Measurements from ENCODE around the gene DOK3.

The DOK3 gene

GRCh38 chr5:177529247-177530203, 19.9 kb upstream of the DOK3 start (continued):
- no peak for TF ChIP-seq CSDC2 (CRISPR knock-in tag; IDR thresholded peaks at IDR 0.05)
- TF ChIP-seq RARB (CRISPR knock-in tag; IDR thresholded peaks at IDR 0.05), result no peak
- no peak for TF ChIP-seq TCF4 (CRISPR knock-in tag; IDR thresholded peaks at IDR 0.05; ENCODE audit: borderline replicate concordance)
- TF ChIP-seq SNAI2 (CRISPR knock-in tag; IDR thresholded peaks at IDR 0.05), result no peak
- TF ChIP-seq OSR1 (CRISPR knock-in tag; IDR thresholded peaks at IDR 0.05), result no peak
- TF ChIP-seq ARNTL (CRISPR knock-in tag; IDR thresholded peaks at IDR 0.05; ENCODE audit: borderline replicate concordance, low read depth), result no peak
- no peak for TF ChIP-seq POU6F1 (CRISPR knock-in tag; IDR thresholded peaks at IDR 0.05; ENCODE audit: borderline replicate concordance, low read depth)

GRCh38 chr5:177528631-177529030, 19.0 kb upstream of the DOK3 start:
- TF ChIP-seq ZNF70 (CRISPR knock-in tag; IDR thresholded peaks at IDR 0.05) (no peak), TCF4 (CRISPR knock-in tag; IDR thresholded peaks at IDR 0.05; ENCODE audit: borderline replicate concordance) (no peak), CREB5 (CRISPR knock-in tag; IDR thresholded peaks at IDR 0.05; ENCODE audit: low read depth) (no peak), ZNF565 (CRISPR knock-in tag; conservative IDR thresholded peaks at IDR 0.05; ENCODE audit: low read depth) (no peak), GLIS3 (CRISPR knock-in tag; IDR thresholded peaks at IDR 0.05) (no peak), ESRRG (CRISPR knock-in tag; IDR thresholded peaks at IDR 0.05) (no peak), ZNF8 (CRISPR knock-in tag; IDR thresholded peaks at IDR 0.05) (no peak), SNAI2 (CRISPR knock-in tag; IDR thresholded peaks at IDR 0.05) (no peak), ZC3H10 (CRISPR knock-in tag; IDR thresholded peaks at IDR 0.05) (no peak), PATZ1 (CRISPR knock-in tag; IDR thresholded peaks at IDR 0.05; ENCODE audit: borderline replicate concordance) (no peak), POU6F1 (CRISPR knock-in tag; IDR thresholded peaks at IDR 0.05; ENCODE audit: borderline replicate concordance, low read depth) (no peak), OSR1 (CRISPR knock-in tag; IDR thresholded peaks at IDR 0.05) (no peak)
- no peak for ATAC-seq

- ATAC-seq, result no peak
- no peak for TF ChIP-seq POU6F1 (CRISPR knock-in tag; IDR thresholded peaks at IDR 0.05; ENCODE audit: borderline replicate concordance, low read depth)
- TF ChIP-seq TCF4 (CRISPR knock-in tag; IDR thresholded peaks at IDR 0.05; ENCODE audit: borderline replicate concordance), result no peak
- TF ChIP-seq CSRNP3 (CRISPR knock-in tag; IDR thresholded peaks at IDR 0.05), result no peak
- TF ChIP-seq ARNTL (CRISPR knock-in tag; IDR thresholded peaks at IDR 0.05; ENCODE audit: borderline replicate concordance, low read depth), result no peak
- no peak for TF ChIP-seq ZNF565 (CRISPR knock-in tag; conservative IDR thresholded peaks at IDR 0.05; ENCODE audit: low read depth)
- no peak for TF ChIP-seq RARB (CRISPR knock-in tag; IDR thresholded peaks at IDR 0.05)
- no peak for TF ChIP-seq ISL1 (CRISPR knock-in tag; IDR thresholded peaks at IDR 0.05)
- no peak for TF ChIP-seq ZFP30 (CRISPR knock-in tag; IDR thresholded peaks at IDR 0.05)
- no peak for TF ChIP-seq TOX (CRISPR knock-in tag; IDR thresholded peaks at IDR 0.05; ENCODE audit: borderline replicate concordance)
Observed at GRCh38 chr5:177527595-177527994, 18.0 kb upstream of the DOK3 start.

All from SK-N-SH treated with all-trans-retinoic acid at 6 μM for 48 hours (cell line).